GM12872 (cell line): ENCODE data around the gene EIF5.

Experiments used
- TF ChIP-seq, protein P1 (sequence below): IDR thresholded peaks from 3 replicates; pipeline ENCODE4 v1.5.1; 2011; ENCODE audit warnings: low read depth, mild to moderate bottlenecking, low read length, moderate library complexity; ENCODE audit not compliant: insufficient read depth

The EIF5 gene

DNA sequence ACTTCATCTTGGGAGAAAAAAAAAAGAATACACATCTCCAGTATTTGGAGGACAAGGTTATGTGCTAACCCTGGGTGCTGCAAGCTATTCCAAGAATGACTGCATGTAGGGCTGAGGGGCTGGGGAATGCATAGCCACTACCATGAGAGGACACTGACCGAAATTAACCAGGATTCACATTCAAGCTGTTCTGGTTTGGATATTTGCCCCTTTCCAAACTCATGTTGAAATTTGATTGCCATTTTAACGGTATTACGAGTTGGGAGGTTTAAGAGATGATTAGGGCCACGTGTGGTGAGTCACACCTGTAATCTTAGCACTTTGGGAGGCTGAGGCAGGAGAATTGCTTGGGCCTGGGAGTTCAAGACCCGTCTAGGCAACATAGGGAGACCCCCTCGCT, 32.7 kb downstream of the EIF5 start:
- TF ChIP-seq, protein P1, sequence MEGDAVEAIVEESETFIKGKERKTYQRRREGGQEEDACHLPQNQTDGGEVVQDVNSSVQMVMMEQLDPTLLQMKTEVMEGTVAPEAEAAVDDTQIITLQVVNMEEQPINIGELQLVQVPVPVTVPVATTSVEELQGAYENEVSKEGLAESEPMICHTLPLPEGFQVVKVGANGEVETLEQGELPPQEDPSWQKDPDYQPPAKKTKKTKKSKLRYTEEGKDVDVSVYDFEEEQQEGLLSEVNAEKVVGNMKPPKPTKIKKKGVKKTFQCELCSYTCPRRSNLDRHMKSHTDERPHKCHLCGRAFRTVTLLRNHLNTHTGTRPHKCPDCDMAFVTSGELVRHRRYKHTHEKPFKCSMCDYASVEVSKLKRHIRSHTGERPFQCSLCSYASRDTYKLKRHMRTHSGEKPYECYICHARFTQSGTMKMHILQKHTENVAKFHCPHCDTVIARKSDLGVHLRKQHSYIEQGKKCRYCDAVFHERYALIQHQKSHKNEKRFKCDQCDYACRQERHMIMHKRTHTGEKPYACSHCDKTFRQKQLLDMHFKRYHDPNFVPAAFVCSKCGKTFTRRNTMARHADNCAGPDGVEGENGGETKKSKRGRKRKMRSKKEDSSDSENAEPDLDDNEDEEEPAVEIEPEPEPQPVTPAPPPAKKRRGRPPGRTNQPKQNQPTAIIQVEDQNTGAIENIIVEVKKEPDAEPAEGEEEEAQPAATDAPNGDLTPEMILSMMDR: no peak

- TF ChIP-seq, protein P1: no peak
Measured at GRCh38 chr14:103367995-103368394, 34.0 kb downstream of the EIF5 start.

GRCh38 chr14:103370087-103370486, 36.0 kb downstream of the EIF5 start:
- TF ChIP-seq, protein P1: no peak

GRCh38 chr14:103372017-103372416, 38.0 kb downstream of the EIF5 start:
- TF ChIP-seq, protein P1: no peak

DNA sequence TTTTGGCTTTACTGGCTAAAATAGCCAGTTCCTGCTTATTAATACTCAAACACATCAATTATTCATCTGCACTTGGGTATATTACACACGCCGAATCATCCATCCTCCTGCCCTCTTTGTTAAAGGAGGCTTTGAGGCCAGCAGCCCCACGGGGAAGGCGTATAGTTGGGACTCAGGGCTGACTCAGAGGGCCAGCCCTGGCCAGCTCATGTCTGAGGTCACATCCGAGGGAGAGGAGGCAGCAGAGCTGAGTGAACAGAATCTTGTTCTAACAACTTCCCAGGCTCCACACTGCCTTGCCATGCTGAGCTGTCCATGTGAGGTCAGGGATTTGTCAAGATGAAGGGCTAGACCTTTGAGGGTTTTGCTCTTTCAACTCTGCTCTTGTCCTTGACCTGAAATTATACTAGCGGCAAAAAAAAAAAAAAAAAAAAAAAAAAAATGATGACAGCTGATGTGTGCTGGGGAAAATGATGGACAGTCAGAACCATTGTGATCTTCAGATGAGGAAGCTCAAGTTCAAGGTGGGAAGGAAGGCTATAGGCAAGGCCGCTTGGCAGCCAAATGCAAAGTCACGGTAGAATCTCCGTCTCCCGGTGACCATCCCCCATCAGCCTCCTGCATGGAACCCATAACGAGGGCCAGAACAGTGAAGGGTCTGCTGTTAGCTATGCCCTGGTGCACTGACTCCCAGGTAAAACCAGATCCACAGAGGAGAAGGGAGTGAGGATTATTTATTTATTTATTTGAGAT, 38.7 kb downstream of the EIF5 start:
- TF ChIP-seq, protein P1: no peak

GRCh38 chr14:103374121-103374520, 40.1 kb downstream of the EIF5 start:
- TF ChIP-seq, protein P1: no peak

DNA sequence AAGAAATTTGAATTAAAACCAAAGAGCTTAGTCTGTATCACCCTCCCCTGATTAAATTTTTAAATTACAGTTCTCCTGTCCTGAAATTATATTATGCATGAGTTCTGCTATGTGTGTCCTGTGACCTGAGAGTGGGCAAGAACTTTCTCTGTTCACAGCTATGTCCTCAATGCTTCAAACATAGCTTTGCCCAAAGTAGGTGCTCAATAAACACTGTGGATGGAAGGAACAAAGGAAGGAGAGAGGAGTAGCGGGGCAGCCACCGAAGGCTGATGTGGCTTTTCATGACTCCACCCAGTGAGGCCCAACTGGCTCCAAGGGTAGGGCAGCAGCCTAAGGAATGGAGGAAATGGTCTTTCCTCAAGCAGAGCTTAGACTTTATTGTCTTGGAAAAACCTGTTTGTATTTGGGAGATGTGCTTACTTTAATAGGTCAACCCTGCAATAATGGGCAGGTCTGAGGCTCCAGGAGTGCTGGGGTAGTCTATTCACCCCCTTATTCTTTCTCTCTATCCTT, 43.5 kb downstream of the EIF5 start:
- TF ChIP-seq, protein P1: no peak
